ENCODE results near the gene TGFBR2. TPM values are rescaled to one million over a fixed set of nuclear protein-coding genes. Genes with fewer than 3 reads are reported as not detected.

TGFBR2 gene
- total and polyA plus RNA-seq, 2 of the 13 experiments (the other 11 are each of a cell fraction or from before 2014, with no cell fraction given) = 82.2 to 187 TPM

- TF ChIP-seq, protein P1, sequence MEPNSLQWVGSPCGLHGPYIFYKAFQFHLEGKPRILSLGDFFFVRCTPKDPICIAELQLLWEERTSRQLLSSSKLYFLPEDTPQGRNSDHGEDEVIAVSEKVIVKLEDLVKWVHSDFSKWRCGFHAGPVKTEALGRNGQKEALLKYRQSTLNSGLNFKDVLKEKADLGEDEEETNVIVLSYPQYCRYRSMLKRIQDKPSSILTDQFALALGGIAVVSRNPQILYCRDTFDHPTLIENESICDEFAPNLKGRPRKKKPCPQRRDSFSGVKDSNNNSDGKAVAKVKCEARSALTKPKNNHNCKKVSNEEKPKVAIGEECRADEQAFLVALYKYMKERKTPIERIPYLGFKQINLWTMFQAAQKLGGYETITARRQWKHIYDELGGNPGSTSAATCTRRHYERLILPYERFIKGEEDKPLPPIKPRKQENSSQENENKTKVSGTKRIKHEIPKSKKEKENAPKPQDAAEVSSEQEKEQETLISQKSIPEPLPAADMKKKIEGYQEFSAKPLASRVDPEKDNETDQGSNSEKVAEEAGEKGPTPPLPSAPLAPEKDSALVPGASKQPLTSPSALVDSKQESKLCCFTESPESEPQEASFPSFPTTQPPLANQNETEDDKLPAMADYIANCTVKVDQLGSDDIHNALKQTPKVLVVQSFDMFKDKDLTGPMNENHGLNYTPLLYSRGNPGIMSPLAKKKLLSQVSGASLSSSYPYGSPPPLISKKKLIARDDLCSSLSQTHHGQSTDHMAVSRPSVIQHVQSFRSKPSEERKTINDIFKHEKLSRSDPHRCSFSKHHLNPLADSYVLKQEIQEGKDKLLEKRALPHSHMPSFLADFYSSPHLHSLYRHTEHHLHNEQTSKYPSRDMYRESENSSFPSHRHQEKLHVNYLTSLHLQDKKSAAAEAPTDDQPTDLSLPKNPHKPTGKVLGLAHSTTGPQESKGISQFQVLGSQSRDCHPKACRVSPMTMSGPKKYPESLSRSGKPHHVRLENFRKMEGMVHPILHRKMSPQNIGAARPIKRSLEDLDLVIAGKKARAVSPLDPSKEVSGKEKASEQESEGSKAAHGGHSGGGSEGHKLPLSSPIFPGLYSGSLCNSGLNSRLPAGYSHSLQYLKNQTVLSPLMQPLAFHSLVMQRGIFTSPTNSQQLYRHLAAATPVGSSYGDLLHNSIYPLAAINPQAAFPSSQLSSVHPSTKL (CRISPR knock-in tag; IDR thresholded peaks at IDR 0.05) = peak; percentile 22; the same call in 1 of the 2 replicates
- 0 out of 2 replicates have a peak, but pooled peaks have one; percentile 50 for TF ChIP-seq SAFB2 (CRISPR knock-in tag; IDR thresholded peaks at IDR 0.05; ENCODE audit: borderline replicate concordance, low read depth)
- no peak for TF ChIP-seq SOX6 (IDR thresholded peaks at IDR 0.05)
- 0 out of 2 replicates have a peak, but pooled peaks have one; percentile 20 for TF ChIP-seq SOX6 (CRISPR knock-in tag; IDR thresholded peaks at IDR 0.05)
- peak; percentile 44 for TF ChIP-seq SAP130 (CRISPR knock-in tag; IDR thresholded peaks at IDR 0.05; ENCODE audit: low read depth)
- no peak for TF ChIP-seq ZNF382 (CRISPR knock-in tag; IDR thresholded peaks at IDR 0.05; ENCODE audit: borderline replicate concordance)
- no peak for TF ChIP-seq ZNF274 (CRISPR knock-in tag; IDR thresholded peaks at IDR 0.05)
- TF ChIP-seq CREB3 (CRISPR knock-in tag; IDR thresholded peaks at IDR 0.05) = no peak
- no peak for TF ChIP-seq ATF2 (CRISPR knock-in tag; IDR thresholded peaks at IDR 0.05)
- no peak for TF ChIP-seq HMG20B (CRISPR knock-in tag; conservative IDR thresholded peaks at IDR 0.05)
- 0 out of 2 replicates have a peak, but pooled peaks have one; percentile 34 for TF ChIP-seq ZMYM4 (CRISPR knock-in tag; IDR thresholded peaks at IDR 0.05)
- TF ChIP-seq, protein P2, sequence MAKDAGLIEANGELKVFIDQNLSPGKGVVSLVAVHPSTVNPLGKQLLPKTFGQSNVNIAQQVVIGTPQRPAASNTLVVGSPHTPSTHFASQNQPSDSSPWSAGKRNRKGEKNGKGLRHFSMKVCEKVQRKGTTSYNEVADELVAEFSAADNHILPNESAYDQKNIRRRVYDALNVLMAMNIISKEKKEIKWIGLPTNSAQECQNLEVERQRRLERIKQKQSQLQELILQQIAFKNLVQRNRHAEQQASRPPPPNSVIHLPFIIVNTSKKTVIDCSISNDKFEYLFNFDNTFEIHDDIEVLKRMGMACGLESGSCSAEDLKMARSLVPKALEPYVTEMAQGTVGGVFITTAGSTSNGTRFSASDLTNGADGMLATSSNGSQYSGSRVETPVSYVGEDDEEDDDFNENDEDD (CRISPR knock-in tag; IDR thresholded peaks at IDR 0.05; ENCODE audit: borderline replicate concordance) = no peak
- no peak for TF ChIP-seq PATZ1 (CRISPR knock-in tag; IDR thresholded peaks at IDR 0.05)
- TF ChIP-seq, protein P3, sequence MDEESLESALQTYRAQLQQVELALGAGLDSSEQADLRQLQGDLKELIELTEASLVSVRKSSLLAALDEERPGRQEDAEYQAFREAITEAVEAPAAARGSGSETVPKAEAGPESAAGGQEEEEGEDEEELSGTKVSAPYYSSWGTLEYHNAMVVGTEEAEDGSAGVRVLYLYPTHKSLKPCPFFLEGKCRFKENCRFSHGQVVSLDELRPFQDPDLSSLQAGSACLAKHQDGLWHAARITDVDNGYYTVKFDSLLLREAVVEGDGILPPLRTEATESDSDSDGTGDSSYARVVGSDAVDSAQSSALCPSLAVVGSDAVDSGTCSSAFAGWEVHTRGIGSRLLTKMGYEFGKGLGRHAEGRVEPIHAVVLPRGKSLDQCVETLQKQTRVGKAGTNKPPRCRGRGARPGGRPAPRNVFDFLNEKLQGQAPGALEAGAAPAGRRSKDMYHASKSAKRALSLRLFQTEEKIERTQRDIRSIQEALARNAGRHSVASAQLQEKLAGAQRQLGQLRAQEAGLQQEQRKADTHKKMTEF (CRISPR knock-in tag; IDR thresholded peaks at IDR 0.05) = no peak
- TF ChIP-seq RFXAP (CRISPR knock-in tag; IDR thresholded peaks at IDR 0.05; ENCODE audit: borderline replicate concordance) = no peak
- 0 out of 2 replicates have a peak, but pooled peaks have one; percentile 7 for TF ChIP-seq ZNF451 (CRISPR knock-in tag; IDR thresholded peaks at IDR 0.05)
- 0 out of 2 replicates have a peak, but pooled peaks have one; percentile 20 for TF ChIP-seq ZNF317 (CRISPR knock-in tag; IDR thresholded peaks at IDR 0.05)
- TF ChIP-seq HMGA1 (CRISPR knock-in tag; conservative IDR thresholded peaks at IDR 0.05) = no peak
Observed at GRCh38 chr3:30607032-30607833, 832 bp downstream of the TGFBR2 start (continued).

All from HepG2 (cell line).